Ovary (tissue), 9 donors: ENCODE data around the gene SLC10A4. TPM values are rescaled to one million over a fixed set of nuclear protein-coding genes. Genes with fewer than 3 reads are reported as not detected.

Experiments
- DNase-seq, 5 donors: peaks; one replicate each; pipeline ENCODE4 v3.0.0-alpha.2; 2019 to 2020
- H3K27ac ChIP-seq, 2 donors: fragments of 200-600 bp; one replicate each; pipeline versions ENCODE4 v1.5.1 to v1.8.0; 2019 to 2022
- H3K27me3 ChIP-seq: fragments of 200-600 bp; one replicate; pipeline ENCODE4 v1.8.0; 2022
- H3K36me3 ChIP-seq: fragments of 200-600 bp; sonication (generic); one replicate; pipeline ENCODE4 v1.5.1; 2019
- H3K4me1 ChIP-seq: one replicate; pipeline ENCODE4 v1.8.1; 2013; ENCODE audit warnings: mild to moderate bottlenecking, moderate library complexity; ENCODE audit not compliant: insufficient read depth
- H3K4me3 ChIP-seq: fragments of 200-600 bp; sonication (generic); one replicate; pipeline ENCODE4 v1.5.1; 2017
- H3K9me3 ChIP-seq, 2 donors: fragments of 200-600 bp in 1 of 2; sonication (generic) in 1 of 2; one replicate each; pipeline versions ENCODE4 v1.5.1 to v1.8.1; 2013 to 2019; ENCODE audit warnings: mild to moderate bottlenecking in 1 of 2, moderate library complexity in 1 of 2
- CTCF ChIP-seq, 3 donors: fragments of 450-650 bp in 2 of 3; fragments of 200-600 bp in 1 of 3; IDR thresholded peaks; one replicate each; pipeline versions ENCODE4 v1.5.1 to v1.8.0; 2016 to 2022; ENCODE audit warnings: antibody characterized with exemption in 3 of 3, mild to moderate bottlenecking in 1 of 3
- EP300 ChIP-seq: sonication (generic); formaldehyde crosslinking; IDR thresholded peaks from one replicate; pipeline ENCODE4 v1.6.1; 2017; ENCODE audit warnings: antibody characterized with exemption
- POLR2A ChIP-seq: fragments of 450-650 bp; IDR thresholded peaks from one replicate; pipeline ENCODE4 v1.6.1; 2017; ENCODE audit warnings: antibody characterized with exemption, mild to moderate bottlenecking, moderate library complexity
- WGBS, 3 donors: extraction: QIAGEN DNeasy Blood & Tissue Kit in 1 of 3; methylation state at CpG; one replicate each; pipeline versions ENCODE4 v1.1.5 to v1.1.7; 2013 to 2017; 5-methylcytosine and 5-hydroxymethylcytosine counted together
- intact Hi-C, 4 donors: fragments of 100-400 bp; cut with DNase I; formaldehyde crosslinking; loops; one replicate each; pipeline versions ENCODE4 v1.11.0 to v1.15.1; 2022 to 2023
- polyA plus RNA-seq, 2 donors: library from polyadenylated mRNA; stranded (reverse); fragments of 200-250 nt in 1 of 2; fragments of 350-450 nt in 1 of 2; fragmentation: Illumina TruSeq in 1 of 2; extraction: RNeasy Lipid Tissue Mini Kit (QIAGEN cat#74804) in 1 of 2; gene quantifications; one replicate each; pipeline ENCODE4 v1.2.3, GENCODE V29; 2013 to 2014
- total RNA-seq, 7 donors: library from RNA; depleted of rRNA in 2 of 7; stranded (reverse); fragments of >200 nt in 2 of 7; fragmentation: NEBNext Ultra II Directional in 3 of 7; extraction: Animal tissue kit (Norgen Biotek cat#: 25700) in 3 of 7; gene quantifications; one replicate each; pipeline versions ENCODE4 v1.1.0 to v1.2.4, GENCODE V29; 2016 to 2023
- donor health status: DM: no; HTN: no; CAD: no; lungs with moderate emphysema.
- donor health status: DM: no; HTN: no; CAD: no.
- donor health status: Bipolar disorder and iron deficiency.
- donor health status: DM: yes; HTN: yes; CAD: no.
- donor health status: DM: no; HTN: no; CAD: no.
- donor health status: DM: yes; HTN: yes; CAD: no.

SLC10A4 gene
- total and polyA plus RNA-seq, 9 donors, result 0.05 to 0.20 (median 0.12) TPM; not detected in 5

GRCh38 chr4:48475770-48476169 is 7.4 kb upstream of the SLC10A4 start:
- Histone ChIP-seq H3K9me3 (no peaks in the 10 kb centered on the region), H3K27me3 (no peaks in the 10 kb centered on the region), H3K4me3 (no peak overlapping the region), H3K36me3 (no peaks in the 10 kb centered on the region), H3K27ac (no peak overlapping the region), H3K4me1 (no peaks in the 10 kb centered on the region)
- DNase-seq, result no peak
- intact Hi-C loops, result no loop called here
- 89 to 92% (median 91%) methylated on average over 6 of the region's 6 CpGs for WGBS, 3 donors
- no peak for TF ChIP-seq CTCF (IDR thresholded peaks at IDR 0.05)
- no peak for TF ChIP-seq POLR2A

DNA sequence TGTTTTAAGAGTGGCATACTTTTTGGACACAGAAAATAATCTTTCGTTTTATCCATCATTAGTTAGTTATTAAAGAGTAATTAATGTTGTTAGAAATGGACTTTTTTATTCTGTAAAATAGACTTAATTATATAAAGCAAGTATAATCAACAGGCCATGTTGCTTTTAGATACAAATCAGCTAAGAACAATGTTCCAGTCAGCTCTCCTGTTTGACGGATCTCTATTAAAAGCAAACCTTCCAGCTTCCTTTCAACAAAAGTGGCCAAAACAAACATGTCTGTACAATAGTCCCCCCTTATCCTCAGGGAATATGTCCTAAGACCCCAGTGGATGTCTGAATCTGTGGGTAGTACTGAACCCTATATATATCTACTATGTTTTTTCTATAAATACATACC is 4.9 kb upstream of the SLC10A4 start:
- WGBS, 3 donors, result 79 to 84% (median 81%) methylated on average over 2 of the region's 2 CpGs
- Histone ChIP-seq H3K27ac (no peak overlapping the region), H3K9me3 (no peaks in the 10 kb centered on the region), H3K36me3 (no peaks in the 10 kb centered on the region), H3K27me3 (no peaks in the 10 kb centered on the region), H3K4me3 (no peak overlapping the region), H3K4me1 (peaks cover 2% of the 10 kb centered on the region)
- no peak for DNase-seq
- TF ChIP-seq EP300, result no peak
- no peak for TF ChIP-seq CTCF (IDR thresholded peaks at IDR 0.05)
- TF ChIP-seq POLR2A, result no peak
- intact Hi-C loops, result no loop called here

DNA sequence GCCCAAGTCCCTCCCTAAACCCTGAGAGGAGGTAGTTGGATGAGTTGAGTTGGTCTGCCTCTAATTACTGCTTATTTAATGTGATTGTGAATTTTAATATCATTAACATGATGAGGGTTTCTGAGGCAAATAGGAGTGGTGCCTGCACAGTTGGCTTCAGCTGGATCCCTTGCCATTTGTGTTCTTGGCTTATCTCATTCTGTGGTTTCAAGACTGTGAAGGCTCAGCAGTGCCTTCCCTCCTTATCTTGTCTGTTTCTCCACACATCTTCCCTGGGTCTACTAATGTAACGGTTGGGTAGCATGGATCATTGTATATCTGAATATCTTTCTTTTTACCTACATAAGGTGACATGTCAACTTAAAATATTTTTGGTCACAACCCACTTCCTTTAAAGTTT is 1.6 kb upstream of the SLC10A4 start:
- TF ChIP-seq POLR2A (no peak), EP300 (no peak), CTCF (IDR thresholded peaks at IDR 0.05) (no peak)
- peaks cover 7% of the 10 kb centered on the region for H3K4me1 ChIP-seq
- H3K27me3 ChIP-seq, result no peaks in the 10 kb centered on the region
- no peaks in the 10 kb centered on the region for H3K36me3 ChIP-seq
- 79 to 86% (median 79%) methylated on average over 1 of the region's 1 CpG for WGBS, 3 donors
- no peak overlapping the region for H3K4me3 ChIP-seq
- no peak overlapping the region for H3K27ac ChIP-seq
- intact Hi-C loops, result no loop called here
- no peaks in the 10 kb centered on the region for H3K9me3 ChIP-seq
- DNase-seq, result no peak

DNA sequence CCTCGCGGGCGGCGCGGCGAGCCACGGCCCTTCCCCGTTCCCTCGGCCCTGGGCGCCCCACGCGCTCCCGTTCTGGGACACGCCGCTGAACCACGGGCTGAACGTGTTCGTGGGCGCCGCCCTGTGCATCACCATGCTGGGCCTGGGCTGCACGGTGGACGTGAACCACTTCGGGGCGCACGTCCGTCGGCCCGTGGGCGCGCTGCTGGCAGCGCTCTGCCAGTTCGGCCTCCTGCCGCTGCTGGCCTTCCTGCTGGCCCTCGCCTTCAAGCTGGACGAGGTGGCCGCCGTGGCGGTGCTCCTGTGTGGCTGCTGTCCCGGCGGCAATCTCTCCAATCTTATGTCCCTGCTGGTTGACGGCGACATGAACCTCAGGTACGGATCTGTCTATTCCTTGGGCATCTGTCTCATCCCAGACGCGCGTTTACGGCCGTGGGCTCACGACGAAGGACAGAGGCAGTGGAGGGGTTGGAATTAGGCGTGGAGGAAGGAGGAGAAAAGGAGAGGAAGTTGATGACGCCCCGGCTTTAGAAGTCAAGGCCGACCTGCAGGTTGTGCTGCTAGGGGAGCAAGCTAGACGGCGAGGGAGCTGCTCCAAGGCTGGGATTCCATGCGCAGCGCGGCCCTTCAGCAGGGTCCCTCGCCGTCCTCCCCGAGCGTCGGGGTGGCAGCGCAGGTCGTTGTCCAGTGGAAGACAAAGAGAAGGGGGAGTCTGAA is 792 bp downstream of the SLC10A4 start:
- TF ChIP-seq EP300 (no peak), CTCF (IDR thresholded peaks at IDR 0.05) (no peak), POLR2A (no peak)
- Histone ChIP-seq H3K4me3 (no peak overlapping the region), H3K27me3 (no peaks in the 10 kb centered on the region), H3K27ac (no peak overlapping the region), H3K4me1 (peaks cover 7% of the 10 kb centered on the region), H3K36me3 (no peaks in the 10 kb centered on the region), H3K9me3 (no peaks in the 10 kb centered on the region)
- DNase-seq, result no peak
- 10 to 19% (median 17%) methylated on average over 32 to 66 of the region's 66 CpGs for WGBS, 3 donors
- intact Hi-C loops, result no loop called here
